Muscle of leg (tissue), 11 donors: ENCODE measurements around the gene NOVA2. TPM values are rescaled to one million over a fixed set of nuclear protein-coding genes. Genes with fewer than 3 reads are reported as not detected.

Experiments
- DNase-seq: peaks from one replicate; pipeline ENCODE4 v3.0.0; 2013
- H3K27ac ChIP-seq: one replicate; pipeline ENCODE4 v1.5.1; 2013; ENCODE audit warnings: mild to moderate bottlenecking, low read length, control low read depth
- H3K27me3 ChIP-seq: one replicate; pipeline ENCODE4 v1.6.1; 2013; ENCODE audit warnings: low read length; ENCODE audit not compliant: control insufficient read depth, insufficient read depth
- H3K36me3 ChIP-seq: one replicate; pipeline ENCODE4 v1.6.1; 2013; ENCODE audit warnings: low read length; ENCODE audit not compliant: control insufficient read depth, insufficient read depth
- H3K4me1 ChIP-seq: one replicate; pipeline ENCODE4 v1.6.1; 2013; ENCODE audit warnings: low read length; ENCODE audit not compliant: control insufficient read depth, insufficient read depth
- H3K4me3 ChIP-seq: one replicate; pipeline ENCODE4 v1.5.1; 2013; ENCODE audit warnings: low read length, control low read depth
- H3K9me3 ChIP-seq: replicated peaks from 2 replicates; pipeline ENCODE4 v1.6.1; 2013; ENCODE audit warnings: low read depth, low read length; ENCODE audit not compliant: control insufficient read depth
- WGBS: methylation state at CpG from one replicate; pipeline ENCODE4 v1.1.5; 2013; ENCODE audit warnings: missing lambda C conversion rate; ENCODE audit not compliant: insufficient coverage; 5-methylcytosine and 5-hydroxymethylcytosine counted together
- polyA plus RNA-seq, 8 donors: library from polyadenylated mRNA; unstranded; fragments of 120-200 nt; gene quantifications; one replicate each; pipeline versions ENCODE4 v1.2.1 to v1.2.3, GENCODE V29; 2013; ENCODE audit warnings: inconsistent platforms in 1 of 8, low replicate concordance in 1 of 8; ENCODE audit not compliant: insufficient read length in 8 of 8, insufficient read depth in 1 of 8
- total RNA-seq: library from RNA; stranded (reverse); fragments of 120-200 nt; gene quantifications from one replicate; pipeline ENCODE4 v1.2.4, GENCODE V29; 2013

NOVA2 gene
- total and polyA plus RNA-seq, 9 donors: 0.98 to 5.3 (median 3.9) TPM

DNA sequence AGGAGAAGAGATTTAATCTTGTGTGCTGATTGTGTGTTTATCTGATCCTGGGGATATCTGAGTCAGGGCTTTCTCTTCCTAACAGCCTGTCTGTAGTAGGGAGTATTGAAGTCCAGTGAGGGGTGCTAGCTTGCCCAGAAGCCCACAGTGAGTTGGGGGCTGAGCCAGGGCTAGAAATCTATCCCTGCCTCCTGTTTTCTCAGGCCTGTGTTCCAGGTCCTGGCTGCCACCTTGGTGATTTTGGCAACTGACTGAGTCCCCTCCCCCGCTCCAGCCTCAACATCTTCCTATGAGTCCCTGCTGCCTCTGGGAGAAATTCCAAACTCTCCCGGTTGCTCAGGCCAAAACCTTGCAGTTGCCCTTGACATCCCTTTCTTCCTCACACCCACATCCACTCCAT lies 7.7 kb upstream of the NOVA2 start:
- WGBS: 36% methylated on average over 2 of the region's 2 CpGs

DNA sequence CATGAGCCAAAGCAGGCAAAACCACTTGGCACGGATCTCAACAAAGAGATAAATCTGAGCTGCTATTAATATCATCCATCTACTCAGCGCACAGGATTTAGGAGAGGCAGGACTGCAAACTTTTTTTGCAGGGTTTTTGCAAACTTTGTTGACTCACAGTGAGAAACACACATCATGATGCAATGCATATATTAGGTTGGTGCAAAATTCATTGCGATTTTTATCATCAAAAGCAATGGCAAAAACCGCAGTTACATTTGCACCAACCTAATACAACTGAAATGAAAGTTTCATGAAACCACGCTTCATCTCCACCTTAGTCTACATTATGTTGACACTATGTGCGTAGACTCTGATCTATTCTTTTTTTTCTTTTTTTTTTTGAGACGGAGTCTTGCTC lies 4.5 kb upstream of the NOVA2 start:
- H3K27me3 ChIP-seq: peaks cover 36% of the 10 kb centered on the region

More for the DNA sequence above, 7.7 kb upstream of the NOVA2 start:
- no peaks in the 10 kb centered on the region for H3K36me3 ChIP-seq
- H3K27me3 ChIP-seq: peaks cover 7% of the 10 kb centered on the region
- no peak overlapping the region for H3K27ac ChIP-seq
- no peak overlapping the region for H3K4me3 ChIP-seq
- H3K4me1 ChIP-seq: no peaks in the 10 kb centered on the region
- no peak for DNase-seq
- no peaks in the 10 kb centered on the region for H3K9me3 ChIP-seq

DNA sequence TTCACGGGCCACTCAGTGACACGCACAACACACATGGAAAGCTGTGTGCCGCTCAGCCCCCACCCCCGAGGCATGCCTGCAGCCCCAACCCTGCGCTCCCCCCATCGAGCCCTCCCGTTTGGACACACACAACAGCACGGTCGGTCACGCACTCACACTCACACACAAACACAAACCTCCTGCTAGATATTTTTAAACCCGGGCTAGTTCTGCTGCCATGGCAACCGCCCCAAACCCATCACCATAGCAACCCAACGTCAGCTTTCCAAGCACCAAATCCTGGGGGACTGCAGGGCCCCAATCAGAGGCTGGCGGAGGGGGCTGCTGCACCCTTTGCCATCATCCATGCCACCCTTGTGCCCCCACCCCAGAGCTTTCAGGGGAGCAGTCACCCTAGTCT lies 2.5 kb upstream of the NOVA2 start:
- Histone ChIP-seq H3K9me3 (no peaks in the 10 kb centered on the region), H3K36me3 (no peaks in the 10 kb centered on the region), H3K4me3 (no peak overlapping the region), H3K27me3 (peaks cover 56% of the 10 kb centered on the region), H3K27ac (no peak overlapping the region), H3K4me1 (peaks cover 3% of the 10 kb centered on the region)
- peak; percentile 45 for DNase-seq
- WGBS: 21% methylated on average over 12 of the region's 14 CpGs

More for the DNA sequence above, 4.5 kb upstream of the NOVA2 start:
- Histone ChIP-seq H3K36me3 (no peaks in the 10 kb centered on the region), H3K4me1 (no peaks in the 10 kb centered on the region), H3K27ac (no peak overlapping the region), H3K9me3 (no peaks in the 10 kb centered on the region), H3K4me3 (no peak overlapping the region)
- WGBS: 70% methylated on average over 2 of the region's 7 CpGs
- DNase-seq: no peak

DNA sequence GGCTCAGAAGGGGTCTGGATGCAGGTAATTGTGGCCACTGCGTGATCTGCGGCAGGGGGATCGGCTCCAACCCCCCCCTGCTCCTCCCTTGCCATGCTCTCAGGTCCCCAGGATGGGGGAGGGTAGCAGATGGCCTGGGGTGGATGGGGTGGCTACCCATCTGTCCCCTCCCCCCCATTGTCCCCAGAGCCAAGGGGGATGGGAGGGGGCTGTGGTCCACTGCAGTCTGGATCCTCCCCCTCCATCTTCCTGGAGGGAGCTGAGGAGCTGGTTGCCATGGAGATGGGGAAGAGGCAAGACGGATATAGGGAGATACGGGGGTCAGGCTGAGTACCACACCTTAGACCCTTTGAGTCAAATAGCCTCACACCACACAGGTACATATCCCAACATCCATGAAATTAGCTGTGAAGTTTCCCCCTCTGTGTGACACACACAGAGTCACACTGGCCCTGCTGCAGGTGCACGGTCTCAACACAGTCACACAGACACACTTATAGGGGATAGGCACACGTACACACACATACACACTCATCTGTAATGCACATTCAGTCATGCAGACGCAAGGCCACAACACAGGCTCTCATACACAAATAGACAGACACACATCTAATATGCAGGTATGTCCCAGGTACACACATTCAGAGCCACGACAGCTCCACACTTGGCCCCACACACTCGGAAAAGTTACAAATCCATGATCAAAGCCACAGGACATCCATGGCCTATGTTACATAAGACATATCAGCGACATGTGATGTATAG lies 1.8 kb upstream of the NOVA2 start:
- Histone ChIP-seq H3K36me3 (no peaks in the 10 kb centered on the region), H3K9me3 (no peaks in the 10 kb centered on the region), H3K4me1 (peaks cover 3% of the 10 kb centered on the region), H3K27ac (no peak overlapping the region), H3K4me3 (no peak overlapping the region), H3K27me3 (peaks cover 62% of the 10 kb centered on the region)
- 84% methylated on average over 5 of the region's 11 CpGs for WGBS
- no peak for DNase-seq

DNA sequence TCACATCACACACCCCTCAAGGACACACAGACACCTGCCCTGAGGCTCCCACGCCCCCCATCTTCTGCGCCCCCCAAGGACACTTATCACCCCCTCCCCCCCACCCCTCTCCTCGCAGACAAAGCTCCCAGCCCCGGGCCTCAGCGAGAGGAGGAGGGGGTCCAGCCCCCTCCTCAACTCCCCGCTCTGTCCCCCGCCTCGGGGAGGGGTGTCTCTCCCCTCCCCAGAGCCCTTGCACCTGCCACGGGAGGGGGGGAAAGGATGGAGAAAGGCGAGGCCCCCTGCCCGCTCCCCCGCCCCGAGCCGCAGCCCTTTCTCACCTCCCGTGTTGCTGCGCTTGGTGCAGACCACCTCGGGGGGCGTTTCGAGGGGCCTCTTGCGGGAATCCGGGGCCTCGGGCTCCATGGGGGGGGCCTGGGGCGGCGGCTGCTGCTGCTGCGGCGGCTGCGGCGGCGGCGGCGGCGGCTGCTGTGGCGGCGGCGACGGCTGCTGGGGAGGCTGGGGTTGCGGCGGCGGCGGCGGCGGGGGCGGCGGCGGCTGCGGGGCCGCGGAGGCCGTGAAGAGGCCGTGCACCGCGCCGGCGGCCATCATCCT lies 621 bp downstream of the NOVA2 start:
- no peak for DNase-seq
- Histone ChIP-seq H3K4me3 (peak overlapping the region; percentile 27), H3K9me3 (no peaks in the 10 kb centered on the region), H3K36me3 (no peaks in the 10 kb centered on the region), H3K27ac (no peak overlapping the region), H3K4me1 (peaks cover 3% of the 10 kb centered on the region), H3K27me3 (peaks cover 65% of the 10 kb centered on the region)
- 0% methylated on average over 10 of the region's 54 CpGs for WGBS

DNA sequence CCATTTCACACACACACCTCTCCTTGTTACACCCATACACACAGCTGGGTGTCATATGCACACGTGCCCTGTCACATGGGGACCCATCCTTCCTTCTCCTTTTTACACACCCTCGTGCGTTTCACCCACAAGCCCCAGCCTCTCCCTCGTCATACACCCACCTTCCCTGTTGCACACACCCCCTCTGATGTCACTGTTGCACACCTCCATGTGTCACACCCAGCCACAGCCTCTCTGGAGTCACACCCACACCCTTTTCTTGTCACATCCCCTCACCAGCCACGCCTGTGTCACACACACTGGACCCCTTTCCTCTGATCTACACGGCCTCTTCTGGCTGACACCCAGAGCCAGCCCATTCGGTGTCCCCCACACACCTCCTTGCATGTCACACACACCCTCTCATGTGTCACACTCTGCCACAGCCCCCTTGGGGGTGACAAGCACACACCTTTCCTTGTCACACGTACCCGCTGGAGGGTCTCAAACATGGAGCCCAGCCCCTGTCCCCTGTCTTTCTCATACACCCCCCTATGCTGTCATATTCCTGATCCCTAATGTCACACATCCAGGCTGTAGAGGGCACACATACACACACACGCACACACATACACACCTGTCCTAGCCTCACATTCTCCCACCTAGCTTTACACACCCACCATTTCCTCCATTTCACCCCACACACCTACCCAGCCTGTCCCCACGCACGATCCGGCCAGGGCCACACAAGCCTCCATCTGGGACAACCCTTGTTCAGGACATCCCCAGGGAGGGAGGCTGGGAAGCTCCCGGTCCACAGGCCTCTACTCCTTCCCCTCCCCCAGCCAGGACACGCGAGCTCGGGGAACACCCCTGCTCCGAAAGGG lies 1.4 kb downstream of the NOVA2 start:
- no peak for DNase-seq
- Histone ChIP-seq H3K27me3 (peaks cover 63% of the 10 kb centered on the region), H3K9me3 (no peaks in the 10 kb centered on the region)

DNA sequence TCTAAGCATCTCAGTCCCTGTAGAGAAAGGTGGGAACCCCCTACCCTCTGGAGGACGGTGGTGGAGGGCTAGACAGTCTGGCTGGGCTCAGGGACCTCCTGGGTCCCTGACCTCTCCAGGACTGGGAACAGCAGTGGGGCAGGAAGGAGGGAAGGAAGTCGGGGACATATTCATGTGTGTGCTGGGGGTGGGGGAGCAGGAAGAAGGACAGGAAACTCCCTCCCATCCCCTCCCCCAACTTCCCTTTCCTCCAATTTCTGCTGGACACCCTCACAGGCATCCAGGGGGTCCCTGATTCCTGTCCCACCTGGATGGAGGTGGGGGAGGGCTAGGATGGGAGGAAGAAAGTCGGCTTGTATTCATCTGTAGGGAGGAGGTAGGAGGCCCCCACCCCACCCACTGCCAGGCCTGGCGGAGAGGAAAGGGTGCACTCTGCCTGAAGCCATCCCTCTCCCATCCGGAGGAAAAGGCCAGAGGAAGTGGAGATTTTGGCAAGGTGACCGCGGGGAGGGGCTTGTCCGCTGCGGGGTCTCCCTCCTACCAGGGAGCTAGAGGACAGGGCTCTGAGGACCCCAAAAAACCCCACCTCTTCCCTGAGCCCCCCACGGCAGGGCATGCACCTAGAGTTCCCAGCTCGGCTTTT lies 2.3 kb downstream of the NOVA2 start:
- H3K27ac ChIP-seq: no peak overlapping the region
- H3K36me3 ChIP-seq: no peaks in the 10 kb centered on the region
- WGBS: 0% methylated on average over 2 of the region's 11 CpGs
- peaks cover 62% of the 10 kb centered on the region for H3K27me3 ChIP-seq
- peaks cover 3% of the 10 kb centered on the region for H3K4me1 ChIP-seq
- no peaks in the 10 kb centered on the region for H3K9me3 ChIP-seq
- DNase-seq: no peak
- peak overlapping the region; percentile 27 for H3K4me3 ChIP-seq

More for the DNA sequence above, 1.4 kb downstream of the NOVA2 start:
- Histone ChIP-seq H3K27ac (peak overlapping the region; percentile 7), H3K36me3 (no peaks in the 10 kb centered on the region), H3K4me3 (peak overlapping the region; percentile 27), H3K4me1 (peaks cover 3% of the 10 kb centered on the region)
- WGBS: 18% methylated on average over 17 of the region's 18 CpGs

DNA sequence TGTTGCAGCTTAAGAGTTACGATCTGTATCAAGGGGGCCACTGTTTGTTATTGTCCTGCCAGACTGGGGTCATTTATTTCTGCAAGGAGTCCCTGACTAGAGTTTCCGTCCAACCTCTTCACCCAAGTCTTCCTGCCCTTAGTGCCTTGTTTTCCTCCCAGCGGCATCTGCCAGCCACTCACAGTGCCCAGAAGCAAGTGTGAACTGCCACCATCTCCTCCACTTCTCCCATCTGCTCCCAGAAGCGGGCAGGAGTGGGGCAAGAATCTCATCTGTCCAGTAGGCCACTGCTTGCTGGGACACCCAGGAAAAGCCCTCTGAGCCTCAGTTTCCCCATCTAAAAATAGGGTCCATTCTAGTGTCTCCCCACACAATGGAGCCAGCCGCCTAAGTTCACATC lies 4.0 kb downstream of the NOVA2 start:
- 73% methylated on average over 4 of the region's 5 CpGs for WGBS
- no peak overlapping the region for H3K4me3 ChIP-seq
- H3K27ac ChIP-seq: no peak overlapping the region
- H3K9me3 ChIP-seq: no peaks in the 10 kb centered on the region
- peaks cover 45% of the 10 kb centered on the region for H3K27me3 ChIP-seq
- H3K36me3 ChIP-seq: no peaks in the 10 kb centered on the region
- no peak for DNase-seq
- H3K4me1 ChIP-seq: peaks cover 3% of the 10 kb centered on the region

DNA sequence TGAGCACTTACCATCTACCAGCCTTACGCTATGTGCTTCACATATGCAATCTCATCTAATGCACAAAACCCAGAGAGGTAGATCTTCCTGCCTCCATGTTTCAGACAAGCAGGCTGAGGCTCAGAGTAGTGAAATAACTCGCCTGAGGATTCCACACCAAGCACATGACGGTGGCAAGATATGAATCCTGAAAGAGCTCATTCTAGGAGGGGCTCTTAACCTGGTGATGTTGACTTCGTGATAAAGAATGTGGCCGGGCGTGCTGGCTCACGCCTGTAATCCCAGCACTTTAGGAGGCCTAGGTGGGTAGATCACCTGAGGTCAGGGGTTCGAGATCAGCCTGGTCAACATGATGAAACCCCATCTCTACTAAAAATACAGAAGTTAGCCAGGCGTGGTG lies 5.0 kb downstream of the NOVA2 start:
- DNase-seq: no peak
- Histone ChIP-seq H3K4me1 (peaks cover 3% of the 10 kb centered on the region), H3K27ac (no peak overlapping the region), H3K27me3 (peaks cover 34% of the 10 kb centered on the region), H3K4me3 (no peak overlapping the region), H3K36me3 (no peaks in the 10 kb centered on the region), H3K9me3 (no peaks in the 10 kb centered on the region)
- WGBS: 91% methylated on average over 6 of the region's 9 CpGs
